HL-60/S4 treated with phorbol 12-myristate 13-acetate at 8.2 ng/mL for 4 days and 3 days (cell line): Measurements from ENCODE around the gene CNTLN.
"Not testable (repeated sequence)": the region's sequence is repeated elsewhere in the genome, so short reads cannot be mapped to it uniquely, and the experiment has no call there.

ENCODE experiments used
- in situ Hi-C: fragments of 300-500 bp; cut with MboI; formaldehyde crosslinking; loops from 2 replicates; pipeline ENCODE4 v1.15.0; 2022; ENCODE audit warnings: low sequenced_read_pairs

Gene CNTLN

GRCh38 chr9:17488662-17489061 lies 353.8 kb downstream of the CNTLN start:
- in situ Hi-C loops: no loop called here

DNA sequence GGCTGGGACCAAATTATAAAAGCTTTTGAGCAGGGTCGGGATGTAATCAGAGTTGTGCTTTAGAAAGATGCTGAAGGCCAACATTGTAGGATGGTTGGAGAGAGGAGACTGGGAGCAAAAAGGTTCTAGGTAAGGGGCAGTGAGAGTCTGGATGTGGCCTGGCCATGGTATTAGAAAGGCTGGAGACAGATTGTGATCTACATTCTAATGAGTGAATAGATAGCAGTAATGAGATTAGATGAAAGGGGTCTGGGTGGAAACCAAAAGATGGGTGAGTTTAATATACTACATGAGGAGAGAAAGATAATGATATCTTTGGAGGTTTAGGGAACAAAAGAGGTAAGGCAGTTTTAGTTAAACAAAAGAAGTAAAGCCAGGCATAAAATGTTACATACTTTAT lies 355.3 kb downstream of the CNTLN start:
- in situ Hi-C loops: no loop called here

- in situ Hi-C loops: no loop called here
Measured at GRCh38 chr9:17491780-17492179, 356.9 kb downstream of the CNTLN start.

- in situ Hi-C loops: no loop called here
Measured at GRCh38 chr9:17503196-17503595, 368.4 kb downstream of the CNTLN start.

DNA sequence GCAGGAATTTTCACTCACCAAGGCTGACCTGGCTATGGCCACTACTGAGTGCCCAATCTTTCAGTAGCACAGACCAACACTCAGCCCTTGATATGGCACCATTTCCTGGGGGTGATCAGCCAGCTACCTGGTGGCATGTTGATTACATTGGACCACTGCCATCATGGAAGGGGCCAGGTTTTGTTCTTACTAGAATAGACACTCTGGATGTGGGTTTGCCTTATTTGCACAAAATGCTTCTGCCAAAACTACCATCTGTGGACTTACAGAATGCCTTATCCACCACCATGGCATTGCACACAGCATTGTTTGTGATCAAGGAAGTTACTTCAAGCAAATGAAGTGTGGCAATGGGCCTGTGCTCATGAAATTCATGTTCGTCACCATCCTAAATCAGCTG lies 374.3 kb downstream of the CNTLN start:
- in situ Hi-C loops: no loop called here

- in situ Hi-C loops: no loop called here
Measured at GRCh38 chr9:17509701-17510100, 374.9 kb downstream of the CNTLN start.

DNA sequence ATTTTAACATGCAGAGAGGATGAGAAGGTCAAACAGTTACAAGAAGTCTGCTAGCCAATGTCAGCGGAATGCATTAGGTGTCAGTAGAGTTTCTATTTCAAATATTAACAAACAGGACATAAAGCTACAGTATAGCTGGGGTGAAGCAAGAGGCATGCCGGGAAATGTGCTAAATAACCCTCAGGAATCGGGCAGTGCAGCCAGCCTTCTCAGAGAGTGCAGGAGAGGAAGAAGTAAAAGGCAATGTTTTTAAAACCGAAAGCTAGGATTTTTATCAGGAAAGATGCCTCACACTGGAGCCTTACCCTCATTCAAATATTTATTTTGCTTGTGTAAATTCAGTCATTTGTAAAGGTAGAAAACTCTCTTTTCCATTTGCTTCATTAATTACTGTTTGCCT lies 384.9 kb downstream of the CNTLN start:
- in situ Hi-C loops: no loop called here

DNA sequence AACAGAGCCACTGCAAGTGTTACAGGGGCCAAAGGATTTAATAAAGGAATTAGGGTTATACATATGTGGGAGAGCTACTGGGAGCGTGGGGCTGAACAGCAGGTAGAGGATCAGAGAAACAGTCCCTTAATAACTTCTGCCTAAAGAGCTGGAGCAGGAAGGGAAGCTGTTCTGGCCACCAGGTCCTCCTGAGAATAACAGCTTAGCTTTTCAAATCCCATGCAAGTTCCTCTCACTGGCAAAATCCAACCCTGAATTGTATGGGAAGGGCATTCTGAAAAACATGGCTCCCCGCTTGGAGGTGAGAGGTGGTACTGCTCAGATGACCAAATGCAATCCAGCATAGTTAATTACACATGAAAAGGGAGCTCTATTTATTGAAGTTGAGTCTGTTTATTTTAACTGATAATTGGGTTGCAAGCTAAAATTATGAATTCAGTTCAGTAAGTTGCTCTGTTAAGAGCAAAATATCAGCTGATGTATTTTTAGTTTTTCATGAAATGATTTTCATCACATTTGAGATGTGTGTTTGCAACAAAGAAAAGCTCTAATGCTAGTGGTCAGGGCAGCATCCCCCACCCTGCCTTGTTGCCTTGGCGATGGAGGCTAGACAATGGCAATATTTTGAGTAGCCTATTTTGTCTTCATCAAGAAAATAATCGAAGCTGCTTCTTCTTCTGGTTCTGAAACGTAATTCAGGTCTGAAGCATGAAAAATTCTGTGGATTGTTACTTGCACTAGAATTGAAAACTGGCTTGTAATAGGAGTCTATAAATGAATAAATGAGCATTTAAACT lies 385.6 kb downstream of the CNTLN start:
- in situ Hi-C loops: no loop called here

- in situ Hi-C loops: no loop called here
Measured at GRCh38 chr9:17521100-17521855, 386.4 kb downstream of the CNTLN start.

DNA sequence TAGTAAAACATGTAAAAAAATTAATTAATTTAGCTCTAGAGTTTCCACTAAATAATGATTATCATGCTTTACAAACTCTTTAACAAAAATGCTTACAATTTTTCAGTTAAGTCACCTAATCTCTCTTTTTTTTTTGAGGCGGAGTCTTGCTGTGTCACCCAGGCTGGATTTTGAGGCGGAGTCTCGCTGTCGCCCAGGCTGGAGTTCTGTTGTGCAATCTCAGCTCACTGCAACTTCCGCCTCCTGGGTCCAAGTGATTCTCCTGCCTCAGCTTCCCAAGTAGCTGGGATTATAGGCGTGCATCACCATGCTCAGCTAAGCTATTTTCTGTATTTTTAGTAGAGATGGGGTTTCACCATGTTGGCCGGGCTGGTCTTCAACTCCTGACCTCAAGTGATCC lies 391.9 kb downstream of the CNTLN start:
- in situ Hi-C loops: not testable (repeated sequence)

- in situ Hi-C loops: no loop called here
Measured at GRCh38 chr9:17528859-17529258, 394.0 kb downstream of the CNTLN start.

DNA sequence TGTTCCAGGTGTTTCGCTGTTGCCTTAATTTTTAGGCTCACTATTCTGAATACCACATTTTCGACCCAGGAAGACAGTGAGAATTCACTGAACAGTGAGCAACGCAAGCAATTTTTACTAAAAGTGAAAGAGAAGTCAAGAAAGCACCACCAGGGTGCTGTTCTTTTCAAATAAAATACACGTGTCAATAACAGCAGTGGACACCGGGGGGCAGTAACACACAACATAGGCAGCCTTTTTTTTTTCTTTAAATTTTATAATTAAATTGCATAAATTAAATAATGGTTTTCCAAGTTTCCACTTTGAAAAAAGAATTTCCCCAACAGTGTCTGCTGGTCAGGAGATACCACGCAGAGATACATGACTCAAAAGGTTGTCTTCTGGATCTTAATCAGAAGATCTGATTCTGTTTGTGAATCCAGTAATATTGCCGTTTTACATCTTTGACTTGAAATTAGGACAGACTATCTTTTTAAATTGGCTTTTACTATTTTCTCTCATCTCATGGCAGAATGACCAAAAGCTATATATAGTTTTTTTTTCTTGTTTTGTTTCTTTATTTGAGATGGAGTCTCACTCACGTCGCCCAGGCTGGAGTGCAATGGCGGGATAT lies 396.9 kb downstream of the CNTLN start:
- in situ Hi-C loops: no loop called here

DNA sequence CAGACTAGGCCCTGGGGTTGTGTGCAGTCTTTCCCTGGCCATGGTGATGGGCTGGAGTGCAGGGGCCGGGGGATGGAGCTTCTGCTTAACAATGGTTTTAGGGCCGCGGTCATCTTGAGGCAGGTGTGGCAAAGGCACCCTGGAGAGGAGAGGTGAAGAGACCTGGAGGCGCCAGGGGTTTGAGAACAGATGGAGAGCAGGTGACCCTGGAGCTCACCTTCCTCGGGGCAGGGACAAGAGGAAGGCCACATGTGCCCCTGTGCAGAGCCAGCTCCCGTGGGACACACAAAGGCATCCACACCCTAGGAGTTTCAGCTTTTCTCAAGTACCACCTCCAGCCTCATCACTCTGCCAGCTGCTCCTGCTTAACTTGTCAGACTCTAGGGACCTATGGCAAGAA lies 397.6 kb downstream of the CNTLN start:
- in situ Hi-C loops: no loop called here

GRCh38 chr9:17535176-17535575 lies 400.3 kb downstream of the CNTLN start:
- in situ Hi-C loops: no loop called here

- in situ Hi-C loops: no loop called here
Measured at GRCh38 chr9:17536027-17536426, 401.2 kb downstream of the CNTLN start.

DNA sequence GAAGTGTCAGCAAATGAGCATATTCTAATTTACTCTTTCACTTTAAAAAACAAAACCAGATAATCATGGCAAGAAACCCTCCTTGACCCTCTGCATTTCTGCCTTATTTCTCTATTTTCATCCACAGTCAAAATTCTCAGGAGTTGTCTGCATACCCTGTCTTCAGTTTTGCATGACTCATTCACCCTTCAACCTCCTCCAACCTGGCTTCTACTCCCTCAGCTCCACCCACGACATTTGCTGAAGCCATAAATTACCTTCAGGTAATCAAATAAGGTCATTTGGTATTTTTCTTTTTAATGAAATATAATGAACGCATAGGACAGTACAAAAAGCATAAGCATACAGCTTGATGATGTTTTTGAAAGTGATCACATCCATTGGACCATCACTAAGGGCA lies 416.2 kb downstream of the CNTLN start:
- in situ Hi-C loops: no loop called here
